Measurements from ENCODE around the gene ZNF784. TPM values are rescaled to one million over a fixed set of nuclear protein-coding genes. Genes with fewer than 3 reads are reported as not detected.

ZNF784 gene
- total and polyA plus RNA-seq, 9 of the 15 experiments (the other 6 are each of a cell fraction or from before 2014, with no cell fraction given), result 0.14 to 6.1 (median 2.1) TPM

DNA sequence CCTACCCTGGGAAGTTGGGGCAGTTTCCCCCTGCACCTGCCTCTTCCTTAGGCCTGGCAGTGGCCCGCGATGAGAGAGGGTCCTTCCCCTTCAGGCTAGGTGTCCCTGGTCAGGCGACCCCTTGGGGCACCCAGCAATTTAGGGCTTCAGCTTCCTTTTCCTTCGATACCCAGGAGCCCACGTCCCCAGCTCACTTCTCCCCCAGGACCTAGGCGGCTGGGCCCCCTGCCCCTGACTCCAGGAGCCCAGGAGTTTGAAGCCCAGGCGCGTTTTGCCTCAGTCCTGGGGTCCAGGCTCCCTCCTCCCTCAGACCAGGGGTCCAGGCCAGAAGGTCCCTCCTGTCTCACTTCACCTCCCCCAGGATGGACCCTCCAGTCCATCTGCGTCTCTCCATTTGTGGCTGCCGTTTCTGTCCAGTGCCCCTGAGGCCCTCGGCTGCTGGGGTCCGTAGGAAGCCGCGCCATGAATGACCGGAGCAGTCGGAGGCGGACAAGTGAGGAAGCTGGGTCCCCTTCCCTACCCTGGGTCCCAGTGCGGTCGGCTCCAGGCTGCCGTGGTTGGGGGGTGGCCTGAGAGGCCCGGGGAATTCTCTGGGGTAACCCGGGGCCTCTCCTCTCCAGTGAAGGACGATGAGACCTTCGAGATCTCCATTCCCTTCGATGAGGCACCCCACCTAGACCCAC is 24.4 kb upstream of the ZNF784 start (continued):
- TF ChIP-seq, protein P1, sequence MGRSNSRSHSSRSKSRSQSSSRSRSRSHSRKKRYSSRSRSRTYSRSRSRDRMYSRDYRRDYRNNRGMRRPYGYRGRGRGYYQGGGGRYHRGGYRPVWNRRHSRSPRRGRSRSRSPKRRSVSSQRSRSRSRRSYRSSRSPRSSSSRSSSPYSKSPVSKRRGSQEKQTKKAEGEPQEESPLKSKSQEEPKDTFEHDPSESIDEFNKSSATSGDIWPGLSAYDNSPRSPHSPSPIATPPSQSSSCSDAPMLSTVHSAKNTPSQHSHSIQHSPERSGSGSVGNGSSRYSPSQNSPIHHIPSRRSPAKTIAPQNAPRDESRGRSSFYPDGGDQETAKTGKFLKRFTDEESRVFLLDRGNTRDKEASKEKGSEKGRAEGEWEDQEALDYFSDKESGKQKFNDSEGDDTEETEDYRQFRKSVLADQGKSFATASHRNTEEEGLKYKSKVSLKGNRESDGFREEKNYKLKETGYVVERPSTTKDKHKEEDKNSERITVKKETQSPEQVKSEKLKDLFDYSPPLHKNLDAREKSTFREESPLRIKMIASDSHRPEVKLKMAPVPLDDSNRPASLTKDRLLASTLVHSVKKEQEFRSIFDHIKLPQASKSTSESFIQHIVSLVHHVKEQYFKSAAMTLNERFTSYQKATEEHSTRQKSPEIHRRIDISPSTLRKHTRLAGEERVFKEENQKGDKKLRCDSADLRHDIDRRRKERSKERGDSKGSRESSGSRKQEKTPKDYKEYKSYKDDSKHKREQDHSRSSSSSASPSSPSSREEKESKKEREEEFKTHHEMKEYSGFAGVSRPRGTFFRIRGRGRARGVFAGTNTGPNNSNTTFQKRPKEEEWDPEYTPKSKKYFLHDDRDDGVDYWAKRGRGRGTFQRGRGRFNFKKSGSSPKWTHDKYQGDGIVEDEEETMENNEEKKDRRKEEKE (IDR thresholded peaks at IDR 0.05; ENCODE audit: borderline replicate concordance in 1 of 2, control insufficient read depth in 1 of 2, low read depth in 2 of 2, low read length in 1 of 2), result no peak
- TF ChIP-seq SRF (CRISPR knock-in tag; IDR thresholded peaks at IDR 0.05) (no peak), SNRNP70 (optimal IDR thresholded peaks at IDR 0.05; ENCODE audit: low read depth, low read length) (no peak), ATF1 (CRISPR knock-in tag; IDR thresholded peaks at IDR 0.05) (no peak), ATF1 (tag; IDR thresholded peaks at IDR 0.05) (no peak), TSC22D4 (tag; IDR thresholded peaks at IDR 0.05) (no peak), SIN3A (IDR thresholded peaks at IDR 0.05; ENCODE audit: borderline replicate concordance in 2 of 2, control insufficient read depth in 1 of 2, low read depth in 2 of 2, low read length in 2 of 2) (no peak)
- TF ChIP-seq, protein P2, sequence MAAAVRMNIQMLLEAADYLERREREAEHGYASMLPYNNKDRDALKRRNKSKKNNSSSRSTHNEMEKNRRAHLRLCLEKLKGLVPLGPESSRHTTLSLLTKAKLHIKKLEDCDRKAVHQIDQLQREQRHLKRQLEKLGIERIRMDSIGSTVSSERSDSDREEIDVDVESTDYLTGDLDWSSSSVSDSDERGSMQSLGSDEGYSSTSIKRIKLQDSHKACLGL (CRISPR knock-in tag; IDR thresholded peaks at IDR 0.05; ENCODE audit: borderline replicate concordance, poor library complexity, severe bottlenecking), result no peak
- TF ChIP-seq, protein P3, sequence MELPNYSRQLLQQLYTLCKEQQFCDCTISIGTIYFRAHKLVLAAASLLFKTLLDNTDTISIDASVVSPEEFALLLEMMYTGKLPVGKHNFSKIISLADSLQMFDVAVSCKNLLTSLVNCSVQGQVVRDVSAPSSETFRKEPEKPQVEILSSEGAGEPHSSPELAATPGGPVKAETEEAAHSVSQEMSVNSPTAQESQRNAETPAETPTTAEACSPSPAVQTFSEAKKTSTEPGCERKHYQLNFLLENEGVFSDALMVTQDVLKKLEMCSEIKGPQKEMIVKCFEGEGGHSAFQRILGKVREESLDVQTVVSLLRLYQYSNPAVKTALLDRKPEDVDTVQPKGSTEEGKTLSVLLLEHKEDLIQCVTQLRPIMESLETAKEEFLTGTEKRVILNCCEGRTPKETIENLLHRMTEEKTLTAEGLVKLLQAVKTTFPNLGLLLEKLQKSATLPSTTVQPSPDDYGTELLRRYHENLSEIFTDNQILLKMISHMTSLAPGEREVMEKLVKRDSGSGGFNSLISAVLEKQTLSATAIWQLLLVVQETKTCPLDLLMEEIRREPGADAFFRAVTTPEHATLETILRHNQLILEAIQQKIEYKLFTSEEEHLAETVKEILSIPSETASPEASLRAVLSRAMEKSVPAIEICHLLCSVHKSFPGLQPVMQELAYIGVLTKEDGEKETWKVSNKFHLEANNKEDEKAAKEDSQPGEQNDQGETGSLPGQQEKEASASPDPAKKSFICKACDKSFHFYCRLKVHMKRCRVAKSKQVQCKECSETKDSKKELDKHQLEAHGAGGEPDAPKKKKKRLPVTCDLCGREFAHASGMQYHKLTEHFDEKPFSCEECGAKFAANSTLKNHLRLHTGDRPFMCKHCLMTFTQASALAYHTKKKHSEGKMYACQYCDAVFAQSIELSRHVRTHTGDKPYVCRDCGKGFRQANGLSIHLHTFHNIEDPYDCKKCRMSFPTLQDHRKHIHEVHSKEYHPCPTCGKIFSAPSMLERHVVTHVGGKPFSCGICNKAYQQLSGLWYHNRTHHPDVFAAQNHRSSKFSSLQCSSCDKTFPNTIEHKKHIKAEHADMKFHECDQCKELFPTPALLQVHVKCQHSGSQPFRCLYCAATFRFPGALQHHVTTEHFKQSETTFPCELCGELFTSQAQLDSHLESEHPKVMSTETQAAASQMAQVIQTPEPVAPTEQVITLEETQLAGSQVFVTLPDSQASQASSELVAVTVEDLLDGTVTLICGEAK (IDR thresholded peaks at IDR 0.05), result 0 out of 2 replicates have a peak, but pooled peaks have one; percentile 36
- TF ChIP-seq, protein P3 (CRISPR knock-in tag; IDR thresholded peaks at IDR 0.05), result no peak
- TF ChIP-seq, protein P4, sequence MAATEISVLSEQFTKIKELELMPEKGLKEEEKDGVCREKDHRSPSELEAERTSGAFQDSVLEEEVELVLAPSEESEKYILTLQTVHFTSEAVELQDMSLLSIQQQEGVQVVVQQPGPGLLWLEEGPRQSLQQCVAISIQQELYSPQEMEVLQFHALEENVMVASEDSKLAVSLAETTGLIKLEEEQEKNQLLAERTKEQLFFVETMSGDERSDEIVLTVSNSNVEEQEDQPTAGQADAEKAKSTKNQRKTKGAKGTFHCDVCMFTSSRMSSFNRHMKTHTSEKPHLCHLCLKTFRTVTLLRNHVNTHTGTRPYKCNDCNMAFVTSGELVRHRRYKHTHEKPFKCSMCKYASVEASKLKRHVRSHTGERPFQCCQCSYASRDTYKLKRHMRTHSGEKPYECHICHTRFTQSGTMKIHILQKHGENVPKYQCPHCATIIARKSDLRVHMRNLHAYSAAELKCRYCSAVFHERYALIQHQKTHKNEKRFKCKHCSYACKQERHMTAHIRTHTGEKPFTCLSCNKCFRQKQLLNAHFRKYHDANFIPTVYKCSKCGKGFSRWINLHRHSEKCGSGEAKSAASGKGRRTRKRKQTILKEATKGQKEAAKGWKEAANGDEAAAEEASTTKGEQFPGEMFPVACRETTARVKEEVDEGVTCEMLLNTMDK (IDR thresholded peaks at IDR 0.05; ENCODE audit: borderline replicate concordance, insufficient read depth, low read depth, low read length, poor library complexity, severe bottlenecking), result no peak

All from K562 (cell line).